Measurements from ENCODE around the gene NSG1.

Gene NSG1

GRCh38 chr4:4430492-4431195 is 43.7 kb downstream of the NSG1 start:
- peak; percentile 35 for TF ChIP-seq CTCF (IDR thresholded peaks at IDR 0.05; ENCODE audit: borderline replicate concordance, control extremely low read depth, extremely low read depth, insufficient read depth, missing control alignments)
- peak; percentile 69 for DNase-seq (ENCODE audit: low spot score)
- in situ Hi-C loops (cut with MboI; ENCODE audit: low sequenced_read_pairs, unreplicated experiment) = no loop called here

- no peak for DNase-seq (ENCODE audit: low spot score)
- no peak for TF ChIP-seq CTCF (IDR thresholded peaks at IDR 0.05; ENCODE audit: borderline replicate concordance, control extremely low read depth, extremely low read depth, insufficient read depth, missing control alignments)
- in situ Hi-C loops (cut with MboI; ENCODE audit: low sequenced_read_pairs, unreplicated experiment) = no loop called here
Observed at GRCh38 chr4:4432341-4433125, 45.6 kb downstream of the NSG1 start.

- no peak for TF ChIP-seq CTCF (IDR thresholded peaks at IDR 0.05; ENCODE audit: borderline replicate concordance, control extremely low read depth, extremely low read depth, insufficient read depth, missing control alignments)
- in situ Hi-C loops (cut with MboI; ENCODE audit: low sequenced_read_pairs, unreplicated experiment) = no loop called here
- DNase-seq (ENCODE audit: low spot score) = no peak
Observed at GRCh38 chr4:4433941-4434340, 47.0 kb downstream of the NSG1 start.

- no peak for DNase-seq (ENCODE audit: low spot score)
- in situ Hi-C loops (cut with MboI; ENCODE audit: low sequenced_read_pairs, unreplicated experiment) = no loop called here
- TF ChIP-seq CTCF (IDR thresholded peaks at IDR 0.05; ENCODE audit: borderline replicate concordance, control extremely low read depth, extremely low read depth, insufficient read depth, missing control alignments) = no peak
Observed at GRCh38 chr4:4436244-4436823, 49.4 kb downstream of the NSG1 start.

GRCh38 chr4:4437798-4438470 is 51.0 kb downstream of the NSG1 start:
- TF ChIP-seq CTCF (IDR thresholded peaks at IDR 0.05; ENCODE audit: borderline replicate concordance, control extremely low read depth, extremely low read depth, insufficient read depth, missing control alignments) = no peak
- DNase-seq (ENCODE audit: low spot score) = no peak
- in situ Hi-C loops (cut with MboI; ENCODE audit: low sequenced_read_pairs, unreplicated experiment) = no loop called here

- DNase-seq (ENCODE audit: low spot score) = no peak
- no peak for TF ChIP-seq CTCF (IDR thresholded peaks at IDR 0.05; ENCODE audit: borderline replicate concordance, control extremely low read depth, extremely low read depth, insufficient read depth, missing control alignments)
- in situ Hi-C loops (cut with MboI; ENCODE audit: low sequenced_read_pairs, unreplicated experiment) = no loop called here
Observed at GRCh38 chr4:4438891-4439290, 52.0 kb downstream of the NSG1 start.
